HG03575 (cell line): ENCODE measurements around the gene SEC63.
"Not testable (repeated sequence)": the region's sequence is repeated elsewhere in the genome, so short reads cannot be mapped to it uniquely, and the experiment has no call there.

Experiments
- ATAC-seq: cut with Tn5 transposase; IDR thresholded peaks from one replicate; pipeline ENCODE4 v1.9.1; 2021; ENCODE audit not compliant: unreplicated experiment, insufficient number of reproducible peaks, low FRiP score; ENCODE audit errors: extremely low read depth

The SEC63 gene

DNA sequence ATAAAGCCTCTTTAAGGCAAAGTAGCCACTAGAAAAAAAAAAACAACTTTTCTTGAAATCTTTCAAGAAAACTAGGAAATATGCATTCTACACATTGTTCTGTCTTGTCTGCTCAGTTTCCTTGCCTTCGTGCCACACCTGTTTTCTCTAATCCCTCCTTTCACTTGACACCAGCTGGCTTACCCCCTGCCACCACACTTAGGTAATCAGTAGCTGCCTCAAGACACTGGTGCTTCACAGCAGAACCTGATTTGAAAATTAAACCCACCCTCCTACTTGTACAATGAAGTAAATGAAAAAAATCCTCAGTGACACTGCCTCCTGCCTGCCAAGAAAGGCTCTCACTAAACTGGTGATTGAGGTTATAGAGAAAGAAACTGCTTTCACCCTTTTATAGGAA lies 88.1 kb downstream of the SEC63 start:
- no peak for ATAC-seq

DNA sequence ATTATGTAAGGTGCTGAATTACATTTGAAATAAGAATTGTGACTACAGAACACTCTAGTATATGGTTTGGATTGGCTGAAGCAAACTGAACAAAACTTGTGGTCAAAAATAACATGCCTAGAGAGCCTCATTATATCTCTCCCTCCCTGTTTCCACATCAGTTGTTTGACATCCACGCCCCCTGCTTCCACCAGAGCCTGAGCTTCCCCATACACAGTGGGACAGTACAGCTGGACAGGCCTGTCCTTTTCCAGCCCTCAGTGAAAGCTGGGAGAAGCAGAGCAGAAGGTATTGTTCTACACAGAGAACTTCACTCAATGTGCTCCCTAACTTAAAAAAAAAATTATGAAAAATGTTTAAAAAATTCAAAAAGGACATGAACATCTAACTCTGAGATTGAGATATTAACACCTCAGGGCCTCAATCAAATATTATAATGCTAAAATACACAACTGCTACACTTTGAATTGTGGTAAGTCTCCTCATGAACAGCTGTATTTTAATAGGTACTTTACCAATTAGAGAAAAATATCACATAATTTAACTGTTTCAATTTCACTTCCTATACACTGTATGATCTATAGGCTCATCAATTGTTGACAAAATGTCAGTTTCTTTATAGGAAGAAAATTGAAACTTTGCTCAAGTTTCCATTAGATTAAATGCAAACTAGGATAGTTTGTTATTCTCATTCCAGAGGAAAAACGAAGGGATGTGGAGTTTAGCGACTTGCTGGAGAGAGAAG lies 89.0 kb downstream of the SEC63 start:
- ATAC-seq: no peak

DNA sequence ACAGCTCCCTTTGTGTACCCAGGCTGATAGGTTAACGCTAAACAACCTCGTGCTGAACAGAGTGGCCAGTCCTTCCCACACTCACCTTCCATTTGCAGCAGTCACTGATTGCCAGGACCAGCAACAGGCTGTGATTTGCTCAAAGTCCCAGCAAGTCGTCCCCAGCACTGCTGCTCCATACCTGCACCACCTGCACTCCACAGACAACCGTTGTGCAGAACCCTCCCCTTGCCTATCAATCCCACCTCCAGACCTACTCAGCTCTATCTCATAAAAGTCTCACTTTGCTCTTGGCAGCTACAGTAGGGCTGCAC lies 90.7 kb downstream of the SEC63 start:
- no peak for ATAC-seq

- no peak for ATAC-seq
Observed at GRCh38 chr6:107866606-107867301, 91.3 kb downstream of the SEC63 start.

- ATAC-seq: no peak
Observed at GRCh38 chr6:107864226-107865127, 93.5 kb downstream of the SEC63 start.

DNA sequence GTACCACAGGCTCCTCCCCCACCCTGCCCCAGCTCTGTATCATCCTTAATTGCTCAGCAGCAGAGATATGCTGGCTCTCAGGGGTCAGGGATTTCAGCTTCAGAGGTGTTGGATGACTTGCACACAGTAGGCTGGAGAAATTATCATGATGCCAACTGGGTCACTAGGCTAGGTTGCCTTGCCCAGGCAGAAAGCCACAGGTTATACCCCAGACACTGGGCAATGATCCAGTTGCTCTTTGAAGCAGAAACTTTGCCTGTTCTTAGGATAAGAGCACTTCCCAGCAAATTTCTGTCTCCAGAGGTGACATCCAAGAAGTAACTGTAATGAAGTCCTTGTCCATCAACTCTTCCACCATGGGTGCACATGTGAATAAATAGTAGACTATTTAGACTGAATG lies 95.6 kb downstream of the SEC63 start:
- ATAC-seq: no peak

GRCh38 chr6:107860963-107861362 lies 97.0 kb downstream of the SEC63 start:
- not testable (repeated sequence) for ATAC-seq

DNA sequence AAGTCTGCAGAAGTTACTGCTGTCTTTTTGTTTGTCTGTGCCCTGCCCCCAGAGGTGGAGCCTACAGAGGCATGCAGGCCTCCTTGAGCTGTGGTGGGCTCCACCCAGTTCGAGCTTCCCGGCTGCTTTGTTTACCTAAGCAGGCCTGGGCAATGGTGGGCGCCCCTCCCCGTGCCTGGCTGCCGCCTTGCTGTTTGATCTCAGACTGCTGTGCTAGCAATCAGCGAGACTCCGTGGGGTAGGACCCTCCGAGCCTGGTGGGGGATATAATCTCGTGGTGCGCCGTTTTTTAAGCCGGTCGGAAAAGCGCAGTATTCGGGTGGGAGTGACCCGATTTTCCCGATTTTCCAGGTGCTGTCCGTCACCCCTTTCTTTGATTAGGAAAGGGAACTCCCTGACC lies 97.9 kb downstream of the SEC63 start:
- ATAC-seq: not testable (repeated sequence)

GRCh38 chr6:107853230-107853629 lies 104.8 kb downstream of the SEC63 start:
- ATAC-seq: no peak

DNA sequence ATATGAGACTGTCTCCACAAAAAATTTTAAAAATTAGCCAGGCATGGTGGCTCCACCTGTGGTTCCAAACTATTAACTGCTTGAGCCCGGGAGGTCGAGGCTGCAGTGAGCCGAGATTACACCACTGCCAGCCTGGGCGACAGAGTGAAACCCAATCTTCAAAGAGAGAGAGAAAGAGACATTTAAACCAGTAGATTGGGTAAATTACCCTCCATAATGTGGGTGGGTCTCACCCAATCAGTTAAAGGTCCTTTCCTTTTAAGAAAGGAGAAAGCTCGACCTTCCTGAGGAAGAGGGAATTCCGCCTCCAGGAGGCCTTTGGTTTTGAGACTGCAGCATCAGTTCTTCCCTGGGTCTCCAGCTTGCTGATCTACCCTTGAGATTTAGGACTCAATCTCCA lies 108.7 kb downstream of the SEC63 start:
- no peak for ATAC-seq

DNA sequence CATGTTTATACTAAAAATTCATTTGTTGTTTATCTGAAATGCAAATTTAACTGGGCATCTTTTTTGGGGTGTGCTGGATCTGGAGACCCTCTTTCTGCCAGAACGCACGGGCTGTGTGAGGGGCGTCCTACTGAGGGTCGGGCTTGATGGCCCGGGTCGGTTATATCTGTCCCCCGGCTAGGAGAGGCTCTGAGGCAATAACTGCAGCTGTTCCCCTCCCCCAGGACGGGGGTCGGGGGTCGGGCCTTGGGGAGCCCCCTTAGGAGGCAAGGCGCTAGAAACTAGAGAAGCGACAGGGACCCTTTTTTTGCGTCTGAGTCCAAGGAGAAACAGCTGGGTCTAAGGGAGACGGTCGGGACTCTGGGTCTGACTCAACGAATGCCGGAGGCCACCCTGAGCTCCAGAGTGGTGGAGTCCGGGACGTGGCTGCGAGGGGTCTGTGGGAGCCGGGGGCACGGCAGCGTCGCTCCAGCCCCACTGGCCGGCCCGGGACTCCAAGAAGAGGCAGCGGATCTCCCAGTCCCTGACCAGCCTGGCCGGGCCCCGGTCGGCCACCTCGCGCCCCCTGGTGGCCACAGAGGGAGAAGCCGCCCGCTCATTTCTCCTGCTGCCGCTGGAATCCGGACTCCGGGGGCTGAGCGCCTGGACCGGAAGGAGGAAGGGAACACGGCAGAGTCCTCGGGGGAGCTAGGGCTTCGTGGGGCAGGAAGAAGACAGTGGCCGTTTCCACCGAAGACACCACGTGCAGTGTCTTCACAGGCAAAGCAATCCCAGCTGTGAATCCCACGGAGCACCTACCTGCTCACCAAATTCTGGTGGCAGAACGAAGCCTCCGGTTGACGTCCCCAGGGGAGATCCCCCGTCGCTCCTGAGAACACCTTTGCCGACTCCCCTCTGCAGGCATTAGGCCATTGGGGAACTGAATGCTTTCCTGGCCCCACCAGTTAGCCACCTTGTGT lies 109.9 kb downstream of the SEC63 start:
- no peak for ATAC-seq

- no peak for ATAC-seq
Observed at GRCh38 chr6:107846262-107846795, 111.7 kb downstream of the SEC63 start.

DNA sequence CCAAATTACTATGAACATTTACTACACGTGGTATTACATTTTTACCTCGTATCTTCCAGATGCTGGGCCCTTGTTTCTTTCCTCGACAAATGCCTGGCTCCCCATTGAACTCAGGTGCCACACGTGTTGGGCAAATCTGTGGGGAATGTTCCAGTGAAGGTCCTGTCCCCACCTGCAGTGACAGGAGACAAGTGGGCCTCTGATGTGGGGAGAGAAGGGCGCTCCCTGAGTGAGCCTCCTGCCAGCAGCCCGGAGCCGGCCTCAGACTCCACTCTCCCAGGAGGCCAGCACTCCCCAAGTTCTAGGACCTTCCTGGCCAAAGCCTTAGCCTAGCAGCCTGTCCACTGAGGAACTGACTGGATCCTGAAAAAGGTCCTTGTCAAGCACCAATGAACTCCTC lies 112.2 kb downstream of the SEC63 start:
- no peak for ATAC-seq

- no peak for ATAC-seq
Observed at GRCh38 chr6:107843400-107843799, 114.6 kb downstream of the SEC63 start.

DNA sequence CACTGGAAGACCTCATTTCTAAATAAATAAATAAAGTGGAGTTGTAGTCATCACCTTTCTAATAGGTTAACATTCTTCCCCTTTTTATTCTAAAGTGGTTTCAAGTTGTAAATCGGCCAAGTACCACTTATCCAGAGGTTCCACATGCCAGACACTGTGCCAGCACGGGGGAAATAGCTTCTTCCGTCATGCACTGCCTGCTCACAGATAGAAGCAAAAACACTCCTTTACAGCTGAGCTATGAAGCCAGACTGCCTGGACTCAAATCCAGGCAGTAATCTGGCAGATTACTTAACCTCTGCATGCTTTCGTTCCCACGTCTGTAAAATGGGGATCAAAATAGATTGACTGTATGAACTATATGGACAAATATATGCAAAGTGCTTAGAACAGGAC lies 116.7 kb downstream of the SEC63 start:
- no peak for ATAC-seq

GRCh38 chr6:107840636-107841274 lies 117.3 kb downstream of the SEC63 start:
- ATAC-seq: no peak

GRCh38 chr6:107833136-107833535 lies 124.9 kb downstream of the SEC63 start:
- ATAC-seq: no peak
